GM18909 (cell line): ENCODE measurements around the gene THADA.

Experiments used
- ATAC-seq: cut with Tn5 transposase; IDR thresholded peaks from one replicate; pipeline ENCODE4 v1.9.1; 2021; ENCODE audit warnings: mild to moderate bottlenecking; ENCODE audit not compliant: unreplicated experiment, poor library complexity

Gene THADA

GRCh38 chr2:43421194-43421593 lies 174.6 kb downstream of the THADA start:
- no peak for ATAC-seq

DNA sequence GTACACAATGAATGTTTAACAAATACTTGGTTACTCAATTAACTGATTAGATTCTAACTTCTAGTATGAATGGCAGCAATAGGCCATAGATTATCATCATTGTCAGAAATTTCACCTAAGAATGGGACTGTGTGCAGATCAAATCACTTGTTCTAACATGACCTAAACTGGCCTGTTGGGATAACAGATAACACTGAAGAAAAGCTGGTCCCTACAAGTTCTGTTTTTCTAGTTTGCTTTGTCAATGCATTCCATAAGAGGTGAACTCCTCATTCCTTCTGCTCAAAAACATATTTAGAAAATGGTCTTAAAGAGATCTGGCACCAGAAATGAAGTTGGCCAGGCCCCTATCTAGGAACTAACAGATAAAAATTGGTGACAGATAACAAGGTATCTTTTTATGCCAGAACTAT lies 175.4 kb downstream of the THADA start:
- ATAC-seq: no peak

GRCh38 chr2:43419876-43420275 lies 176.0 kb downstream of the THADA start:
- ATAC-seq: no peak

GRCh38 chr2:43419243-43419642 lies 176.6 kb downstream of the THADA start:
- ATAC-seq: no peak

GRCh38 chr2:43418680-43419079 lies 177.2 kb downstream of the THADA start:
- ATAC-seq: no peak

DNA sequence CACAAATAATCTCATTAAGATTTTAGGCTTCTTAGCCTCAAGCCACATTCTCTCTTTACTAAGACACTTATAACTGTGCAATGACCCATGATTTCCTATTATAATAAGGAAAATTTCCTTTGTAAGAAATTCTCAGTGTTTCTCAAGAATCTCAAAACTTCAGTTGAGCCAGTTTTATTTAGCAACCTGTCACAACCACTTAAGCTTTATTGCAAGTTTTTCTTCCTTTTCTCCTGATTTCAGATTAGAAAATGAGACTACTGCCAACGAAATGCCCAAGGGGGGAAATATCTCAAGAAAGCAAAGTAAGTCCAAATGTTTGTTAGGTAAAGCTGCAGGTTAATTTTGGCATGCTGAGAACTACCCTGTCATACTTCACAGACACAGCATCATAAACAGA lies 178.5 kb downstream of the THADA start:
- no peak for ATAC-seq

- ATAC-seq: no peak
Measured at GRCh38 chr2:43415592-43415991, 180.2 kb downstream of the THADA start.

DNA sequence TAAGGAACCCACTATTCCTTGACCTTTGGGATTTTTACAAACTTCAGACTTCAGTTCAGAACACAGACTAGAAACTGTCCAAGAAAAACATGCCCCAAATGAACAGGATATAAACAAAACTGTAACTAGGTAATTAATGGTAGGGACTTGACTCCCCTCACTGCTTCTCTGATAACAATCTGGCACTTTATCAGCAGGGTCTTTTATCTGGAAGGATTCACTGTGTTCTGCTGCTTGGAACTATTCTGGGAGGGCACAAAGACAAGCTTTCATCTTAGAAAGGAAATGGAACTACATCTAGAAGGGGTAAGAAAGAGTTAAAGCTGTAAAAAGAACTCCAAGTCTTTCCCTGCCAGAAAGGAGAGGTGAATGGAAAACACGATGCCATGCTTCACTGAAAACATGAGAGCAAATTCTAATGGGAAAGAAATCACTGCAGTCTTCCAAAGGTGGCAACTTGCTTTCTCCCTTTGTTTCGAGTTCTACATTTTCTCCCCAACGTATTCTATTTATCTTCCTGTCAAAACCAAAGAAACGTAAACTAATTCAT lies 181.2 kb downstream of the THADA start:
- no peak for ATAC-seq

DNA sequence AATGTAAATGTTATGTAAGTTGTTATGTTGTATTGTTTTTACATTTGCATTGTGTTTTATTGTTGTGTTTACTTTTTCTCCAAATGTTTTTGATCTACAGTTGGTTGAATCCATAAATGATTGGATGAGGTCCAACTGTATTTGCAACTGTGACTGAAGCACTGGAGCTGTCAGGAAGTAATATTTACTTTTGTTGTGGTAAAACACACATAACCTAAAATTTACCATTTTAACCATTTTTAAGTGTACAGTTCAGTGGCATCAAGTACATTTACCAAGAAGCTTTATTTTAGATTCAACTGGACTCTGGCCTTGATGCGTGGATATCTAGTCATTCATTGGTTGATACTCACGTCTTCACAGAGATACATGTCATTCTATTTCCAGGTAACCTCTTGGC lies 181.8 kb downstream of the THADA start:
- ATAC-seq: no peak

GRCh38 chr2:43412114-43412753 lies 183.6 kb downstream of the THADA start:
- ATAC-seq: no peak

DNA sequence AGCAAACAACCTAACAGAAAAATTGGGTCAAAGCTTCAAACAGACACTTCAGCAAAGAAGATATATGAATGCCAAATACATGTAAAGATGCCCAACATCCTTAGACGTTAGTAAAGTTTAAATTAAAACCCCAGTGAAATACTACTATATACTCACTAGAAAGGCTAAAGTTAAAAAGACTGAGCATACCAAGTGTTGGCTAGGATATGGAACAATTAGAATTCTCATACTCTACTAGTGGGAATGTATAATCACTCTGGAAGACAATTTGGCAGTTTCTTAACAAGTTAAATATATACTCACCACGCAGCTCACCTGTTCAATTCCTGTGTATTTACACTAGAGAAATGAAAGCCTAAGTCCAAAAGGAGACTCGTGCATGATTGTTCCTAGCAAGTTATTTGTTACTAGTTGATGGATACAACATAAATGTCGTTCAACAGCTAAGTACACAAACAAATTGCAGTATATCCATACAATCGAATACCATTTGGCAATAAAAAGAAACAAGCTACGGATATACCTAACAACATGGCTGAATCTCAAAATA lies 185.7 kb downstream of the THADA start:
- no peak for ATAC-seq

DNA sequence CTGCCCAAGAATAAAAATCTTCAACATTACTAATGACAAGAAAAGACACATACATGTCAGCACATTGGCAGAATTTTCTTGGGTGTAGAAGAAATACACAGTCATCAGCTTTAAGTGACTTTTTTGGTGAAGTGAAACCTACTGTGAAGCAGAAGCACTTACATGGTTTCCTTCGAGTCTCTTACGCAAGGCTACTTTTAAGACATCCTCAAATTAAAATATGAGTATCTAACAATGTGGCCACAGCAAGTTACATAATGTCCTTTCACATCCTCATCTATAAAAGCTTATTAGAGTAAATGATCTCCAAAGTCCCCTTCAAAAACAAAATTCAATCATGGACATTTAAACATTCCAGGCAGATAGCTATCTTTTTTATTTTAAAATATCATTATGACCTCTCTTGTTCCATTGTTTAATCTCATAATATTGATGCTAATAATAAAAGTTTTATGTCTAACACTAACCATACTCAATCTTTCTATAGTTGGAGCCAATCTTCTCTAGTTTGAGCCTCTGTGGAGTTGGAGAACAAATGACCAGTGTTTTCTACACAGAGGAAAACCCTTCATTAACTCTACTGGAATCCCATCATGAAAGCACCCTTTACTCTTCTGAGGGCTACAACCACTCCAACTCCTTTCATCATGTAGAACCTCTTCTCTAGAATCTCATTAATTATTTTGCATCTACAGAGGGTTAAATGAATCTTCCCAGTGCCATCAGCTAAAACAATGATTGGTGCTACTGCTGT lies 187.3 kb downstream of the THADA start:
- ATAC-seq: peak; percentile 76

- peak; percentile 50 for ATAC-seq
Measured at GRCh38 chr2:43407935-43408334, 187.9 kb downstream of the THADA start.

DNA sequence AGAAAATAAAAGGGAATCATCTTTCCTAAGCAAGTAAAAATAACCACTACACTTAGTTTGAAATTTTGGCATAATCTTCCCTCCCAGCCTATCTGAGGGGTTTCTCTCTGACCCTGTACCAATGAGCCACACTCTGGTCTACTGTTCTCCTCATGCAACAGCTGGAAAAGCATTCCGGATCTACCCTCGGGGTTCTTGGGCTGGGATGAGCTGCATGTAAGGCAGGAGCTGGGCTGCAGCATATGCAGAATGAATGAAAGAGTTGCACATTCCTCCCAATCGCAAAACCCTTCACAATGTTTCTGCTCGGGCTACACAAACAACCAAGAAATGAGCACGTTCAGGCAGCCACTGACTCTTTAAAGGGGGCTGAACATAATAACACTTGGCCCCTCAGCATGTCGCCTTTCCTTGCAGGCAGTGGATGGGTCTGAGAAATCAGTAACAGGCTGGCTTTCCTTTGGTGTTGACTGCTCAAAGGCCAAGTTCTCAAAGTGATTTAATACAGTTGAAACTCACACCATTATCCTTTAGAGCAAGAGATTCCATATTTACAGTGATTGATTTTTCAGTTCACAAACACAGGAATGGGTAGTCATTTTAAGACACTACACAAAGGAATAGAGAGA lies 189.1 kb downstream of the THADA start:
- no peak for ATAC-seq

DNA sequence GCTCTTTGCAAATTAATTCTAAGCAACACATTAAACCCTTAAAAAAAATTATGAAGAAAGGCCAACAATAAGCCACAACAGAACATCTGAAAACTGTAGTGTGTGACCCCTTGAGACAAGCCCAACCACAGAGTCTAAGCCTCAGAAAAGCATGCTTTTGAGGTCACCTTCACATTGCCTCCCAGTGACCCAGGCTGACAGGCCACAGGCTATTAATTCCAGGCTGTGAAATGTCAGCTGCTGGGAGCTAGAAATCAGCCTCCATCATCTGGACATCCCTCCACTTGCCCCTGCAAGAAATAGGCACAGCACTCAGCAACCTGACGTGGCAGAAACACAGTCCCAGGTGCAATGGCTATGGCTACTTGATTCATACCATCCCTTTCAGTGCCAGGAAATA lies 190.0 kb downstream of the THADA start:
- no peak for ATAC-seq

DNA sequence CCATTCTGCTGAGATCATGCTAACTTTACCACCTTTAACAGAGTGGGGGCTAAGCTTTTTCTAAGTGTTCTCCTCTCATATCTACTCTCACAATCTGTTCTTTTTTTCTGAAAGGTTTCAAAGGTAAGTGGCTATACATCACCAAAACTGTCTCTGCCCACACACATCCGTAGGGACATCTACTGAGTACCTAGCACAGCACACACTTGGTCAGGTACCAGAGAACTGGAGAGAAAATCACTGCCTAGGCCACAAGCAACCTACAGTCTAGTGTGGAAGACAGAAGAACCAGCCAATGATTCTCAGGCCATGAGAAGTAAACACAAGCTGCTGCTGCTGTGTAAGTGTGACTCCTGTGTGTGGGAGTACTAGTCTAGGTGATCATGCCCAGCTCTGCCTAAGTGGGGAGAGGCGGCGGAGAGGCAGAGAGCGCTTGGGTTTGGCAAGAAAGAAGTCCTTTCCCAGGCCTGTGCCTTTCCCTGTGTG lies 193.3 kb downstream of the THADA start:
- peak; percentile 65 for ATAC-seq

- peak; percentile 85 for ATAC-seq
Measured at GRCh38 chr2:43402002-43402401, 193.8 kb downstream of the THADA start.

GRCh38 chr2:43400508-43400907 lies 195.3 kb downstream of the THADA start:
- ATAC-seq: no peak

DNA sequence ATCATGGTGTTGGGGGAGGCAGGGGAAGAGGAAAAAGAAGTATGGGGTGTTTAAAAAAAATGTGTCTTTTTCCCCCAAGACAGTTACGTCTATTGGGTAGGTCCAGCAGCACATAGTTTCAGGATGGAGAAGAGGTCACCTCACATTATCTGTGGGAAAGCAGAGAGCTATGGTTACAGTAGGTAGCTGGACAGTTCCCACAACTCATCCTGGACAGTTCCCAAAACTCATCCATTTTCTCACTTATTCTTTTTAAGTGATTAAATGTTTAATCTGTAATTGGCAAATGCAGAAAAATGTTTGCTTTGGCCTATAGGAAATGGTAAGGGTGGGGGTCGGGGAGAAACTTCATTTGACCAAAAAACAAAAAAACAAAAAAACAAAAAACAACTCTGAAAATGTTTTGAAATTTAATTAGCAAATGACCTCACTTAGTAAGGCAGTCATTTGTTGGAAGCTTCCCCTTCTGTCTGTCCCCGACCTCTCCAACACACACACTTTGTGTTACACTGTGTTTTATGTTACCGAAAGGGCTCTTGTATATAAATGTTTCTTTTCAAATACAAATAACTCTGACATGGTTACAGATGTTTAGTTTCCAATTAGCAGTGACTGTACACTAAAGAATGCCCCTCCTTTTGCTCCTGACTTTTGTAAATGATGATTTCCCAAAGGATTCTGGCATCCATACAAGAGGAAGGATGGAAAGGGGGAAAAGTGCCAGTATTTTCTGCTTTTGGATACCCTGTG lies 196.1 kb downstream of the THADA start:
- ATAC-seq: no peak

- no peak for ATAC-seq
Measured at GRCh38 chr2:43399098-43399497, 196.7 kb downstream of the THADA start.
